Neural cell (in vitro differentiated cells): ENCODE results near the gene EMID1.

Experiments used
- EP300 ChIP-seq: fragments of 450-650 bp; conservative IDR thresholded peaks from 2 replicates; pipeline ENCODE4 v1.6.1; 2014; ENCODE audit warnings: antibody characterized with exemption, mild to moderate bottlenecking, moderate library complexity; ENCODE audit not compliant: poor library complexity, severe bottlenecking
- EZH2 ChIP-seq: fragments of 200-600, 300-800 bp; shearing (Covaris generic), sonication (generic); IDR thresholded peaks from 2 replicates; pipeline ENCODE4 v1.6.1; 2014; ENCODE audit warnings: antibody characterized with exemption, low read length, borderline replicate concordance, mild to moderate bottlenecking; ENCODE audit not compliant: insufficient read depth, poor library complexity, severe bottlenecking
- MXI1 ChIP-seq: fragments of 450-650 bp; conservative IDR thresholded peaks from 2 replicates; pipeline ENCODE4 v1.6.1; 2014; ENCODE audit warnings: antibody characterized with exemption, mild to moderate bottlenecking; ENCODE audit not compliant: poor library complexity, severe bottlenecking
- POLR2AphosphoS5 ChIP-seq: IDR thresholded peaks from 2 replicates; pipeline ENCODE4 v1.6.1; 2012
- RAD21 ChIP-seq: fragments of 450-650 bp; conservative IDR thresholded peaks from 2 replicates; pipeline ENCODE4 v1.6.1; 2014; ENCODE audit warnings: antibody characterized with exemption, mild to moderate bottlenecking, moderate library complexity
- SMC3 ChIP-seq: fragments of 450-650 bp; conservative IDR thresholded peaks from 2 replicates; pipeline ENCODE4 v1.6.1; 2014; ENCODE audit warnings: antibody characterized with exemption, mild to moderate bottlenecking, moderate library complexity; ENCODE audit not compliant: poor library complexity
- TAF1 ChIP-seq: IDR thresholded peaks from 2 replicates; pipeline ENCODE4 v1.6.1; 2012; ENCODE audit warnings: low read depth
- TF ChIP-seq, protein P1 (sequence below): fragments of 450-650 bp; IDR thresholded peaks from 2 replicates; pipeline ENCODE4 v1.5.1; 2014; ENCODE audit warnings: antibody characterized with exemption, mild to moderate bottlenecking, moderate library complexity; ENCODE audit not compliant: poor library complexity, severe bottlenecking
- TF ChIP-seq, protein P2 (sequence below): IDR thresholded peaks from 2 replicates; pipeline ENCODE4 v1.6.1; 2012; ENCODE audit warnings: borderline replicate concordance

DNA sequence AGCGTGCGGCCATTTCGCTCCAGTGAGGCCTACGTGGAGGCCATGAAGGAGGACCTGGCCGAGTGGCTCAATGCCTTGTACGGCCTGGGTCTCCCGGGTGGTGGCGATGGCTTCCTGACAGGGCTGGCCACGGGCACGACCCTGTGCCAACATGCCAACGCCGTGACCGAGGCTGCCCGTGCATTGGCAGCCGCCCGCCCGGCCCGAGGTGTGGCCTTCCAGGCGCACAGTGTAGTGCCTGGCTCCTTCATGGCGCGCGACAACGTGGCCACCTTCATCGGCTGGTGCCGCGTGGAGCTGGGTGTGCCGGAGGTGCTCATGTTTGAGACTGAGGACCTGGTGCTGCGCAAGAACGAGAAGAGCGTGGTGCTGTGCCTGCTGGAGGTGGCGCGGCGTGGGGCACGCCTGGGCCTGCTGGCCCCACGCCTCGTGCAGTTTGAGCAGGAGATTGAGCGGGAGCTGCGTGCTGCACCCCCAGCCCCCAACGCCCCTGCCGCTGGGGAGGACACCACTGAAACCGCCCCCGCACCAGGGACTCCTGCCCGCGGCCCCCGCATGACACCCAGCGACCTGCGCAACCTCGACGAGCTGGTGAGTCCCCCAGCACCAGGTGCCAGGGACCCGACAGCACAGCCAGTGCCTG lies 102.6 kb downstream of the EMID1 start:
- TF ChIP-seq EZH2 (no peak), TAF1 (no peak), POLR2AphosphoS5 (no peak), SMC3 (no peak), EP300 (no peak), MXI1 (no peak), RAD21 (no peak)
- TF ChIP-seq, protein P1, sequence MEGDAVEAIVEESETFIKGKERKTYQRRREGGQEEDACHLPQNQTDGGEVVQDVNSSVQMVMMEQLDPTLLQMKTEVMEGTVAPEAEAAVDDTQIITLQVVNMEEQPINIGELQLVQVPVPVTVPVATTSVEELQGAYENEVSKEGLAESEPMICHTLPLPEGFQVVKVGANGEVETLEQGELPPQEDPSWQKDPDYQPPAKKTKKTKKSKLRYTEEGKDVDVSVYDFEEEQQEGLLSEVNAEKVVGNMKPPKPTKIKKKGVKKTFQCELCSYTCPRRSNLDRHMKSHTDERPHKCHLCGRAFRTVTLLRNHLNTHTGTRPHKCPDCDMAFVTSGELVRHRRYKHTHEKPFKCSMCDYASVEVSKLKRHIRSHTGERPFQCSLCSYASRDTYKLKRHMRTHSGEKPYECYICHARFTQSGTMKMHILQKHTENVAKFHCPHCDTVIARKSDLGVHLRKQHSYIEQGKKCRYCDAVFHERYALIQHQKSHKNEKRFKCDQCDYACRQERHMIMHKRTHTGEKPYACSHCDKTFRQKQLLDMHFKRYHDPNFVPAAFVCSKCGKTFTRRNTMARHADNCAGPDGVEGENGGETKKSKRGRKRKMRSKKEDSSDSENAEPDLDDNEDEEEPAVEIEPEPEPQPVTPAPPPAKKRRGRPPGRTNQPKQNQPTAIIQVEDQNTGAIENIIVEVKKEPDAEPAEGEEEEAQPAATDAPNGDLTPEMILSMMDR: no peak
- TF ChIP-seq, protein P2, sequence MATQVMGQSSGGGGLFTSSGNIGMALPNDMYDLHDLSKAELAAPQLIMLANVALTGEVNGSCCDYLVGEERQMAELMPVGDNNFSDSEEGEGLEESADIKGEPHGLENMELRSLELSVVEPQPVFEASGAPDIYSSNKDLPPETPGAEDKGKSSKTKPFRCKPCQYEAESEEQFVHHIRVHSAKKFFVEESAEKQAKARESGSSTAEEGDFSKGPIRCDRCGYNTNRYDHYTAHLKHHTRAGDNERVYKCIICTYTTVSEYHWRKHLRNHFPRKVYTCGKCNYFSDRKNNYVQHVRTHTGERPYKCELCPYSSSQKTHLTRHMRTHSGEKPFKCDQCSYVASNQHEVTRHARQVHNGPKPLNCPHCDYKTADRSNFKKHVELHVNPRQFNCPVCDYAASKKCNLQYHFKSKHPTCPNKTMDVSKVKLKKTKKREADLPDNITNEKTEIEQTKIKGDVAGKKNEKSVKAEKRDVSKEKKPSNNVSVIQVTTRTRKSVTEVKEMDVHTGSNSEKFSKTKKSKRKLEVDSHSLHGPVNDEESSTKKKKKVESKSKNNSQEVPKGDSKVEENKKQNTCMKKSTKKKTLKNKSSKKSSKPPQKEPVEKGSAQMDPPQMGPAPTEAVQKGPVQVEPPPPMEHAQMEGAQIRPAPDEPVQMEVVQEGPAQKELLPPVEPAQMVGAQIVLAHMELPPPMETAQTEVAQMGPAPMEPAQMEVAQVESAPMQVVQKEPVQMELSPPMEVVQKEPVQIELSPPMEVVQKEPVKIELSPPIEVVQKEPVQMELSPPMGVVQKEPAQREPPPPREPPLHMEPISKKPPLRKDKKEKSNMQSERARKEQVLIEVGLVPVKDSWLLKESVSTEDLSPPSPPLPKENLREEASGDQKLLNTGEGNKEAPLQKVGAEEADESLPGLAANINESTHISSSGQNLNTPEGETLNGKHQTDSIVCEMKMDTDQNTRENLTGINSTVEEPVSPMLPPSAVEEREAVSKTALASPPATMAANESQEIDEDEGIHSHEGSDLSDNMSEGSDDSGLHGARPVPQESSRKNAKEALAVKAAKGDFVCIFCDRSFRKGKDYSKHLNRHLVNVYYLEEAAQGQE: no peak
